Thoracic aorta (tissue), 2 donors: ENCODE measurements around the gene ATP6V0D1. TPM values are rescaled to one million over a fixed set of nuclear protein-coding genes. Genes with fewer than 3 reads are reported as not detected.

Source experiments
- ATAC-seq: fragments of 150-250 bp; one replicate; pipeline ENCODE4 v1.8.0; 2017; ENCODE audit warnings: low read depth; ENCODE audit not compliant: insufficient number of reproducible peaks, low FRiP score
- DNase-seq: peaks from one replicate; pipeline ENCODE4 v3.0.0-alpha.2; 2020; ENCODE audit warnings: low spot score
- H3K27ac ChIP-seq, 2 donors: fragments of 200-600 bp; sonication (generic); 1 replicate in 1 of 2; 2 replicates in 1 of 2; pipeline ENCODE4 v1.5.1; 2016; ENCODE audit warnings: mild to moderate bottlenecking in 2 of 2, moderate library complexity in 2 of 2
- H3K27me3 ChIP-seq: fragments of 200-600 bp; sonication (generic); replicated peaks from 2 replicates; pipeline ENCODE4 v1.6.0; 2016; ENCODE audit warnings: mild to moderate bottlenecking; ENCODE audit not compliant: insufficient read depth
- H3K36me3 ChIP-seq: fragments of 200-600 bp; sonication (generic); one replicate; pipeline ENCODE4 v1.5.1; 2016
- H3K4me1 ChIP-seq, 2 donors: fragments of 200-600 bp; sonication (generic); 1 replicate in 1 of 2; 2 replicates in 1 of 2; pipeline versions ENCODE4 v1.5.1 to v1.6.0; 2016; ENCODE audit warnings: low read depth in 2 of 2, mild to moderate bottlenecking in 1 of 2; ENCODE audit not compliant: control insufficient read depth in 1 of 2
- H3K4me3 ChIP-seq: fragments of 200-600 bp; sonication (generic); 2 replicates; pipeline ENCODE4 v1.5.1; 2016; ENCODE audit warnings: mild to moderate bottlenecking
- H3K9me3 ChIP-seq: fragments of 200-600 bp; sonication (generic); 2 replicates; pipeline ENCODE4 v1.5.1; 2016
- CTCF ChIP-seq: fragments of 200-600 bp; sonication (generic); IDR thresholded peaks from one replicate; pipeline ENCODE4 v1.5.1; 2019; ENCODE audit warnings: antibody characterized with exemption
- total RNA-seq, 2 donors: library from RNA; depleted of rRNA; stranded (reverse); fragments of >200 nt; gene quantifications; one replicate each; pipeline versions ENCODE4 v1.1.0 to v1.2.3, GENCODE V29; 2016

ATP6V0D1 gene
- total RNA-seq, 2 donors from 2014 or later, result 68.6 to 72.7 TPM

GRCh38 chr16:67397812-67398545 is 83.0 kb downstream of the ATP6V0D1 start:
- H3K36me3 ChIP-seq, result no peaks in the 10 kb centered on the region
- DNase-seq (no peak), ATAC-seq (no peak)
- TF ChIP-seq CTCF, result no peak
- no peak overlapping the region for H3K4me3 ChIP-seq
- peaks cover 6 to 25% of the 10 kb centered on the region in 2 donors for H3K4me1 ChIP-seq
- no peaks in the 10 kb centered on the region for H3K9me3 ChIP-seq
- H3K27ac ChIP-seq, result no peak overlapping the region
- H3K27me3 ChIP-seq, result peaks cover 3% of the 10 kb centered on the region

GRCh38 chr16:67397036-67397801 is 83.7 kb downstream of the ATP6V0D1 start:
- Histone ChIP-seq H3K27ac (no peak overlapping the region), H3K4me3 (no peak overlapping the region), H3K9me3 (no peaks in the 10 kb centered on the region), H3K4me1 (peaks cover 6 to 28% of the 10 kb centered on the region in 2 donors), H3K27me3 (peaks cover 3% of the 10 kb centered on the region), H3K36me3 (no peaks in the 10 kb centered on the region)
- DNase-seq, result no peak
- no peak for ATAC-seq
- TF ChIP-seq CTCF, result no peak

GRCh38 chr16:67396159-67397035 is 84.6 kb downstream of the ATP6V0D1 start:
- Histone ChIP-seq H3K36me3 (no peaks in the 10 kb centered on the region), H3K27ac (no peak overlapping the region), H3K9me3 (no peaks in the 10 kb centered on the region), H3K4me3 (no peak overlapping the region), H3K4me1 (peaks cover 6 to 28% of the 10 kb centered on the region in 2 donors), H3K27me3 (peaks cover 3% of the 10 kb centered on the region)
- ATAC-seq (no peak), DNase-seq (peak; percentile 58)
- TF ChIP-seq CTCF, result no peak

GRCh38 chr16:67395458-67396158 is 85.3 kb downstream of the ATP6V0D1 start:
- TF ChIP-seq CTCF, result no peak
- no peaks in the 10 kb centered on the region for H3K36me3 ChIP-seq
- H3K4me3 ChIP-seq, result no peak overlapping the region
- H3K27ac ChIP-seq, result no peak overlapping the region
- ATAC-seq, result no peak
- H3K4me1 ChIP-seq, result peaks cover 6 to 28% of the 10 kb centered on the region in 2 donors
- no peak for DNase-seq
- H3K9me3 ChIP-seq, result no peaks in the 10 kb centered on the region
- H3K27me3 ChIP-seq, result peaks cover 3% of the 10 kb centered on the region
